Type B pancreatic cell (in vitro differentiated cells): ENCODE measurements around the gene PITPNC1. TPM values are rescaled to one million over a fixed set of nuclear protein-coding genes. Genes with fewer than 3 reads are reported as not detected.

Experiments used
- DNase-seq: peaks from one replicate; pipeline ENCODE4 v3.0.0; 2021; ENCODE audit warnings: mixed read lengths; ENCODE audit not compliant: unreplicated experiment; ENCODE audit errors: extremely low spot score
- H3K27ac Mint-ChIP-seq: 2 replicates; pipeline ENCODE4 v1.8.0; 2021; ENCODE audit warnings: mild to moderate bottlenecking, mixed read lengths
- H3K27me3 Mint-ChIP-seq: 2 replicates; pipeline ENCODE4 v1.8.0; 2021; ENCODE audit warnings: mixed read lengths
- H3K36me3 Mint-ChIP-seq: 2 replicates; pipeline ENCODE4 v1.8.0; 2021; ENCODE audit warnings: mixed read lengths
- H3K4me1 Mint-ChIP-seq: one replicate; pipeline ENCODE4 v1.8.0; 2021; ENCODE audit warnings: mixed read lengths; ENCODE audit not compliant: unreplicated experiment
- H3K4me3 Mint-ChIP-seq: 2 replicates; pipeline ENCODE4 v1.8.0; 2021; ENCODE audit warnings: mild to moderate bottlenecking, mixed read lengths
- H3K9me3 Mint-ChIP-seq: 2 replicates; pipeline ENCODE4 v1.8.0; 2021; ENCODE audit warnings: mixed read lengths
- CTCF ChIP-seq: fragments of 200-600 bp; sonication (generic); conservative IDR thresholded peaks from 2 replicates; pipeline ENCODE4 v1.5.0; 2021; ENCODE audit warnings: antibody characterized with exemption, mild to moderate bottlenecking
- total RNA-seq: library from RNA; stranded (reverse); gene quantifications from 2 replicates; pipeline ENCODE4 v1.2.1, GENCODE V29; 2021; ENCODE audit warnings: low replicate concordance

Gene PITPNC1
- total RNA-seq, 1 donor from 2014 or later = 18.7 TPM

GRCh38 chr17:67672592-67673335, 295.7 kb downstream of the PITPNC1 start:
- Mint-ChIP-seq H3K4me1 (peaks cover 6% of the 10 kb centered on the region), H3K36me3 (peaks cover 6% of the 10 kb centered on the region), H3K9me3 (no peaks in the 10 kb centered on the region), H3K27me3 (no peaks in the 10 kb centered on the region), H3K4me3 (no peak overlapping the region), H3K27ac (no peak overlapping the region)
- no peak for DNase-seq
- TF ChIP-seq CTCF = no peak

DNA sequence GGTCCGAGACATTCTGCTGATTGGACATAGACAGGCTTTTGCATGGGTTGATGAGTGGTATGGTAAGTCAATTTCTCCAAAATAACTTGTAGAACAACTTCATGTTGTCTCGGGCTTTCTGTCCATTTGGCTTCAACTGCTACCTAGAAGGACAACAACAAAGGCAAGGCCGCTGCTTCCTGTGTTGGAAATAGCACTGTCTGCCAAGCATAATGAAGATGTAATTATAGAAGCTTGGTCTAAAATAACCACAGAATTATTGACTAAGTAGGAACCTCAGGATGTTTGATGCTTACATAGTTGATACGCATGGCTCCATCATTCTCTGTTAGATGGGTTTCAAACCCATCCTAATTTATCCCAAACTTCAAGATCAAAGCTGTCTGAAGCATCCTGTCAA, 298.4 kb downstream of the PITPNC1 start:
- Mint-ChIP-seq H3K36me3 (peaks cover 6% of the 10 kb centered on the region), H3K9me3 (no peaks in the 10 kb centered on the region), H3K4me3 (no peak overlapping the region), H3K27me3 (no peaks in the 10 kb centered on the region), H3K4me1 (peaks cover 6% of the 10 kb centered on the region), H3K27ac (no peak overlapping the region)
- DNase-seq = no peak
- no peak for TF ChIP-seq CTCF

DNA sequence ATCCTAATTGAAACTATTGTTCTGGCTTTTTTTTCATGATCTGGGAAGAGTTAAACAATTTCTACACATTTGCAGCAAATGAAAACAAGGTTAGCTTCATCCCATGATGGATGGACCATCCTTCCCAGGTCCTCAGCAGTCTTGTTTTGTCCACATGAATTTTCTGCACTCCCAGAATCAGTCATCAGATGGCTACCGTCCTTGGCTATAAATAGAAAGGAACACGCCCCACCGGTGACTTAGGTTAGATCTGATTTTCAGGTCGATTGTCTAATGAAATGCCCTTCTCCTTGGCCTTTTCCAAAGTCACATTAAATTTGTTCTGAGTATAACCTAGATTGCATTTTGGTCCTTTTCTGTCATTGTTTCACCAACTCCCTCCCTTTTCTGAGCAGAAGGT, 299.2 kb downstream of the PITPNC1 start:
- Mint-ChIP-seq H3K9me3 (no peaks in the 10 kb centered on the region), H3K4me1 (peaks cover 6% of the 10 kb centered on the region), H3K27ac (no peak overlapping the region), H3K36me3 (peaks cover 6% of the 10 kb centered on the region), H3K4me3 (no peak overlapping the region), H3K27me3 (no peaks in the 10 kb centered on the region)
- no peak for TF ChIP-seq CTCF
- DNase-seq = no peak

- Mint-ChIP-seq H3K27ac (no peak overlapping the region), H3K36me3 (peaks cover under 1% of the 10 kb centered on the region), H3K27me3 (no peaks in the 10 kb centered on the region), H3K4me1 (no peaks in the 10 kb centered on the region), H3K9me3 (no peaks in the 10 kb centered on the region), H3K4me3 (no peak overlapping the region)
- TF ChIP-seq CTCF = no peak
- no peak for DNase-seq
Observed at GRCh38 chr17:67678414-67678813, 301.3 kb downstream of the PITPNC1 start.

- Mint-ChIP-seq H3K4me1 (no peaks in the 10 kb centered on the region), H3K27ac (no peak overlapping the region), H3K4me3 (no peak overlapping the region), H3K9me3 (no peaks in the 10 kb centered on the region), H3K27me3 (no peaks in the 10 kb centered on the region), H3K36me3 (no peaks in the 10 kb centered on the region)
- DNase-seq = no peak
- TF ChIP-seq CTCF = no peak
Observed at GRCh38 chr17:67679225-67679624, 302.1 kb downstream of the PITPNC1 start.
